ENCODE results near the gene RABGAP1. TPM values are rescaled to one million over a fixed set of nuclear protein-coding genes. Genes with fewer than 3 reads are reported as not detected.
"Not testable (repeated sequence)": the region's sequence is repeated elsewhere in the genome, so short reads cannot be mapped to it uniquely, and the experiment has no call there.

RABGAP1 gene
- polyA plus RNA-seq (2013, experiment 1 of 2), result 30.4 TPM
- polyA plus RNA-seq (2013, experiment 2 of 2), result 29.1 TPM

DNA sequence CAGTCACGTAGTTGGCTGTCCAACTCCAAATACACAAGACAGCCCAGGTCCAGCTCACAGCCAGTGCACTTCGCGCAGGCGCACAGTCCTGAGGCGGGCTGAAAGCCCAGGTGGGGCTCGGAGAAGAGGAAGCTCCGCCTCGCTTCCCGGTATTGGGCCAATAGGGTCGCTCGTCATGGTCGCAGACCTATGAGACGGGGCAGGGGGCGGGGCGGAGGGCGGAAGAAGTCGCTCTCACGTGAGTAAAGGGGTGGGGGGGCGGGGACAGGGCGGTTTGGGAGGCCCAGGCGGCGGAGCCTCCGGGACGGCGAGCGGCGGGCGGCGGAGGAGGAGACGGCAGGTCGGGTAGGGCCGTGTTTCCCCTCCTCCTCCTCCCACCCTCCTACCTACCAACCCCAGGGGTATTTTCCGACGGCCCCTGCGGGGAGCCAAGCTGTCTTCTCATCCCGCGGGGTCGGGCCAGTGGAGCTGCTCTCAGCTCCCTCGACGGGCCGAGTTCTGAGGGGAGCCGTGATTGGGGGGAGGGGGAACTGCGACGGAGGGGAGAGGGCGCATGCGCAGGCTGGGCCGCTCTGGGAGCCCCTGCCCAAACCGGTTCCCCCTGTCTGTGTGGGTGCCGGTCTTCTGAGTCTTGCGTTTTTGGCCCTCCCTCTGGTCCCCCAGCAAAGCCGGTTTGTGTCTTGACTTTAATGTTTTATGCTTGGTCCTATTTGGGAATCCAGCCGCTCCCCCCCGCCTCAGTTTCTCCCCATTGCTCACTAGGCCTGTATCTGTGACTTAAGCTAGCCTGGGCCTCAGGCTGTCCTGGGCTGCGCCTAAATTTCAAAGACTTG, at the start of gene RABGAP1:
RABGAP1 (plus strand) TSS at position 272 of the 833 bp plus-strand sequence. CDS start 16,040 bp downstream, outside the sequence.
- H3K9me3 ChIP-seq (ENCODE audit: control insufficient read depth, low read length), result no peaks in the 10 kb centered on the region
- 0 to 1% methylated on average over 9 to 15 of the region's 54 CpGs for WGBS, 2 experiments (ENCODE audit: insufficient coverage in 2 of 2)

DNA sequence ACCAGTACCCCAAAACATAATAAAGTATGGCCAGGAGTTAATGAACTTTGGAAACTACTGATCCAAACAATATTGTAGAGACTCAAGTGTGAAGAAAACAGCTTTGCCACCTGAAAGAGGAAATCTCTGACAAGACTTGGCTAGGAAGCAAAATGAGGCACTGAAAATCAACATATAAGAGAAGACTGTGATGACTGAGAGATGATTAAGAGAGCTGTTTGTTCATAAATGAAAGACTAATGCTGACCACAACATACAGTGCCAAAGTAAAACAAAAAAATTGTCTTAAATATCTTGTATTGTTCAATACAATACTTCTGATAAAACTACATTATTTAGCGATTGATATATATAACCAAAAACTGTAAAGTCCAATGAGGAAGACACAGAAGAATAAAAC, 42.9 kb upstream of the RABGAP1 start:
- Histone ChIP-seq H3K4me3 (ENCODE audit: extremely low read depth, insufficient read depth, low read length, poor library complexity, severe bottlenecking) (no peak overlapping the region), H3K36me3 (ENCODE audit: control insufficient read depth, insufficient read depth, low read length) (peaks cover 51% of the 10 kb centered on the region), H3K27ac (ENCODE audit: low read depth, low read length, severe bottlenecking) (no peak overlapping the region), H3K9me3 (ENCODE audit: control insufficient read depth, low read length) (no peaks in the 10 kb centered on the region), H3K4me1 (ENCODE audit: control insufficient read depth, insufficient read depth, low read length, poor library complexity, severe bottlenecking) (peaks cover 1% of the 10 kb centered on the region)
- no CpG with 5 or more reads among the region's 1 CpG for WGBS, 2 experiments (ENCODE audit: insufficient coverage in 2 of 2)

More for the DNA sequence above, at the start of gene RABGAP1:
- Histone ChIP-seq H3K27ac (ENCODE audit: low read depth, low read length, severe bottlenecking) (peak within 1 kb of the TSS; percentile 92), H3K4me1 (ENCODE audit: control insufficient read depth, insufficient read depth, low read length, poor library complexity, severe bottlenecking) (peaks cover 6% of the 10 kb centered on the region), H3K36me3 (ENCODE audit: control insufficient read depth, insufficient read depth, low read length) (peaks cover 30% of the 10 kb centered on the region), H3K4me3 (ENCODE audit: extremely low read depth, insufficient read depth, low read length, poor library complexity, severe bottlenecking) (peak within 1 kb of the TSS; percentile 81)

DNA sequence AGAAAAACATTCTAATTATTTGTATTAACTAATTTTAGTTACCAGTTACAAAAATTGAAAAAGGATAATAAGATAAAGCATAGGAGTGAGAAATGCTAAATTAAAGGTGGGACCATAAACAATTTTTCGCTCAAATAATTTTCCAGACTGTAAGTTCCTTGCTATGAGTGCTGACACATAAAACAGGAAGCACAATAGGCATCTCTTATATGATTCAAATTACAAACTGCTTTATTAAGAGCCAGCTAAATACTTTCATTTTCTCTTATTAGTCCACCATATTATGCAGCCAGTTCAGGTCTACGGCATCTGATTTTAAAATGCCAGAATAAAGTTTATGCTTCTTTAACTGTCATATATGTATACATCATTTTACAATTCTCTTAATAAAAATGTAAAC, 40.0 kb upstream of the RABGAP1 start:
- Histone ChIP-seq H3K9me3 (ENCODE audit: control insufficient read depth, low read length) (no peaks in the 10 kb centered on the region), H3K27ac (ENCODE audit: low read depth, low read length, severe bottlenecking) (no peak overlapping the region), H3K36me3 (ENCODE audit: control insufficient read depth, insufficient read depth, low read length) (peaks cover 25% of the 10 kb centered on the region), H3K4me3 (ENCODE audit: extremely low read depth, insufficient read depth, low read length, poor library complexity, severe bottlenecking) (no peak overlapping the region), H3K4me1 (ENCODE audit: control insufficient read depth, insufficient read depth, low read length, poor library complexity, severe bottlenecking) (peaks cover 3% of the 10 kb centered on the region)
- whole genome bisulfite sequencing, 2 experiments (ENCODE audit: insufficient coverage in 2 of 2), result 100% methylated on average over 1 of the region's 2 CpGs

DNA sequence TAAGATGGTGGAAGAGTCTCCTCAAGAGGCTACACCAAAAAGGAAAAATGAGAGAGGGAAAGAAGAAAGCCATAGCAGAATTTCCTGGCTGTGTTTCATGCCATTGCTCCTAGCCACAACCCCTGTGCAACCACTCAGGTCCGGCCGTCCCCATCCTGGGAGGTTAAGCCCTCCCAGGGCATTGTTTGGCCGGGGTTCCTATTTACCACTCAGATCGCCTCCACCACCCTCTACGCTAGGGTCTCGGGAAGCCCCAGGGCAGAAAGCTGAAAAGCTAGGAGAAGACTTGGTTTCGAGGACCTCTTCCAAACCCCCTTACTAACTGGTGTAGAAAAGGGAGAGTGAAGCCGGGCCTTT, 36.4 kb upstream of the RABGAP1 start:
- Histone ChIP-seq H3K9me3 (ENCODE audit: control insufficient read depth, low read length) (no peaks in the 10 kb centered on the region), H3K27ac (ENCODE audit: low read depth, low read length, severe bottlenecking) (peak overlapping the region; percentile 89), H3K4me1 (ENCODE audit: control insufficient read depth, insufficient read depth, low read length, poor library complexity, severe bottlenecking) (peaks cover 3% of the 10 kb centered on the region), H3K4me3 (ENCODE audit: extremely low read depth, insufficient read depth, low read length, poor library complexity, severe bottlenecking) (peak overlapping the region; percentile 75), H3K36me3 (ENCODE audit: control insufficient read depth, insufficient read depth, low read length) (peaks cover 4% of the 10 kb centered on the region)
- 0% methylated on average over 3 of the region's 8 CpGs for WGBS, 2 experiments (ENCODE audit: insufficient coverage in 2 of 2)

DNA sequence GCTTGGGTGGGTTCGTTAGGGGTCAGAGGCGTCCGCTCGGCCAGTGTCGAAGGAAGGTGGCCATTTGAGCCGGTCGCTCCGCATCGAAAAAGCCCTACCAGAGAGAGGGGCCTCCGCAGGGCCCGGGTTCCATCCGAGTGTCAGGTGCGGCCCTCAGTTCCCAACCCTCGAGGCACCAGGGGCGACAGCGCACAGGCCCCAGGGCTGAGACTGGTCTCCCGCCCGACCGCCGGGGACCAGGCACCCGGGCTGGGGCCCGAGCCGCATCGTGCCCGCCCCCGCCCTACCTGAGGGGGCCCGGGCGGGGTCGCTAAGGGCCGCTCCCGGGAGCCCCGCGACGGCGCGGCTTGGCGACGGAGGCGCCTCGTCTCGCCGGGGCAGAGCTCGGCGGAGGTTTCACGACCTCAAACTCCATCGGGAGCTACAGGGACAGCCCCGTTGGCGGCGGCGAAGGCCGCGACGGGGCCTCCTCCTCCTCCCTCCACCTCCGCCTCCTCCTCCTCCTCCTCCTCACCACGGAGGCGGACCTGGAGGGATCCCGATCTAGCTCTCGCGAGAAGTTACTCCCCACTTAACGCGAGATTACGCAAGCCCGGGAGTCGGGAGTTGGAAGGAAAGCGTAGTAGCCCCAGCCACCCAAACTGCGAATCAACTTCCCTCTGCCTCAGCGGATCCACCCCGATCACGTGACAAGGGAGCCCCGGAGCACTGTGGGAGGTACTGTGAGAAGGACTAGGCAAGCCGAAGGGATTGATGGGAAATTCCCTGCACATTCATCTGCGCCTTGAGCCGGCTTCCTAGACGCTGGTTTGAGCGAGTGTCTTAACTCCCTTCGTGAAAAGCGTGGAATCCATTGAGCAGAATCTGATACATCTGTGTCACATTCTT, 35.8 kb upstream of the RABGAP1 start, which contains the start of gene RC3H2:
RC3H2 (minus strand) TSS at position 537 of the 888 bp plus-strand sequence. CDS start 7,850 bp downstream, outside the sequence.
- peak within 1 kb of the TSS; percentile 89 for H3K27ac ChIP-seq (ENCODE audit: low read depth, low read length, severe bottlenecking)
- WGBS, 2 experiments (ENCODE audit: insufficient coverage in 2 of 2), result 0% methylated on average over 64 to 65 of the region's 77 CpGs
- peak within 1 kb of the TSS; percentile 75 for H3K4me3 ChIP-seq (ENCODE audit: extremely low read depth, insufficient read depth, low read length, poor library complexity, severe bottlenecking)

DNA sequence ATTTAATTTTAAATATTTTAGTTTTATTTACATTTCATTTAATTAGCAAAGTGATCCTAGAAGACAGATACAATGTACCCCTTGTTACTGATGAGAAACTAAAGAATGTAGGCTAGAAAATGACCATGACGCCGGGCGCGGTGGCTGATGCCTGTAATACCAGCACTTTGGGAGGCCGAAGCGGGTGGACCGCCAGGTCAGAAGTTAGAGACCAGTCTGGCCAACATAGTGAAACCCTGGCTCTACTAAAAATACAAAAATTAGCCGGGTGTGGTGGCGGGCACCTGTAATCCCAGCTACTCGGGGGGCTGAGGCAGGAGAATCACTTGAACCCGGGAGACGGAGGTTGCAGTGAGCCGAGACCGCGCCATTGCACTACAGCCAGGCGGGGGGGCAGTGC, 34.7 kb upstream of the RABGAP1 start:
- not testable (repeated sequence) for H3K27ac ChIP-seq (ENCODE audit: low read depth, low read length, severe bottlenecking); H3K9me3 ChIP-seq (ENCODE audit: control insufficient read depth, low read length); H3K4me1 ChIP-seq (ENCODE audit: control insufficient read depth, insufficient read depth, low read length, poor library complexity, severe bottlenecking)
- H3K4me3 ChIP-seq (ENCODE audit: extremely low read depth, insufficient read depth, low read length, poor library complexity, severe bottlenecking), result peak overlapping the region; percentile 18
- WGBS, 2 experiments (ENCODE audit: insufficient coverage in 2 of 2), result 96 to 99% methylated on average over 10 to 16 of the region's 16 CpGs
- H3K36me3 ChIP-seq (ENCODE audit: control insufficient read depth, insufficient read depth, low read length), result peaks cover 15% of the 10 kb centered on the region

More for the DNA sequence above, 35.8 kb upstream of the RABGAP1 start, which contains the start of gene RC3H2:
- H3K4me1 ChIP-seq (ENCODE audit: control insufficient read depth, insufficient read depth, low read length, poor library complexity, severe bottlenecking), result peaks cover 3% of the 10 kb centered on the region
- no peaks in the 10 kb centered on the region for H3K9me3 ChIP-seq (ENCODE audit: control insufficient read depth, low read length)
- peaks cover 6% of the 10 kb centered on the region for H3K36me3 ChIP-seq (ENCODE audit: control insufficient read depth, insufficient read depth, low read length)

DNA sequence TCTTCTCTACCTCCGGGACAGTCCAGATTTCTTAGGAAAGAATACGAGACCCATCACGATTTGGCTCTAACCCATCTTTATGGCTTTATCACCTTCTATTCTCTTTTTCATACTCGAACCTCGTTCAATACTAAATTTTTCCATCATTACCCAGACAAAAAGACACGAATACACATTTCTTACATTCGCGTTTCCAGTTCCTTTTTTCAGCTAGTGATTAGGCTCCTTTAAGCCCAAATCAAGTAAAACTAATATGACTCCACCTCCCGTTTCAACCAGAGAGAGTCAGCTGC, 28.2 kb upstream of the RABGAP1 start:
- Histone ChIP-seq H3K4me3 (ENCODE audit: extremely low read depth, insufficient read depth, low read length, poor library complexity, severe bottlenecking) (peak overlapping the region; percentile 81), H3K9me3 (ENCODE audit: control insufficient read depth, low read length) (no peaks in the 10 kb centered on the region), H3K36me3 (ENCODE audit: control insufficient read depth, insufficient read depth, low read length) (peaks cover 17% of the 10 kb centered on the region), H3K27ac (ENCODE audit: low read depth, low read length, severe bottlenecking) (peak overlapping the region; percentile 83), H3K4me1 (ENCODE audit: control insufficient read depth, insufficient read depth, low read length, poor library complexity, severe bottlenecking) (peaks cover 7% of the 10 kb centered on the region)
- 4 to 6% methylated on average over 9 of the region's 9 CpGs for WGBS, 2 experiments (ENCODE audit: insufficient coverage in 2 of 2)

DNA sequence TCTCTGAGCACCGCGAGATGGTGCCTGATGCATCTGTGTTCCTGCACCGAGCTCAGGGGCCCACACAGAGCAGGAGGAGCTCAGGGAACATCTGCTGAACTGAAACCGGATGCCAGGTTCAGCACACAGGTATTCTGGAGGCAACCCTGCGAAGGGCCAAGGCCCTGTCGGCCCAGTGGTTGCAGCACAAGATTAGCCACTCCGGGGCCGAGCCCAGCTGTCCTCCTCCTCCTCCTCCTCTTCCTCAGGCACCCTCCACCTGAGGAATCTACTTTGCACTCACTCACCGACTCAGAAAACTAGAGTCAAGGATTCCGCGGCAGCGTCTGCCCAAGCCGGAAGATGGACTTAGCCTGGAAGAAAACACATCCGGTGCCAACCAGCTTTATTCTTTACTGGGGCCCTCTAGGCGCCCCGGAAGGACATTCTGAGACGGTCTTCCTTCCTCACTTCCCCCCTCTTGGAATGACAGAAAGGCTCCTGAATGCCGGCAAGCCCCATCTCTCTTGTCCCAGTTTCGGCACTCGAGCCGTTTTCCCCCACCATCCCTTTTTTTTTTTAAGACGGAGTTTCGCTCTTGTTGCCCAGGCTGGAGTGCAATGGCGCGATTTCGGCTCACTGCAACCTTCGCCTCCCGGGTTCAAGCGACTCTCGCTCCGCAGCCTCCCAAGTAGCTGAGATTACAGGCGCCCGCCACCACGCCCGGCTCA, 27.7 kb upstream of the RABGAP1 start, which contains the start of gene ZBTB6:
ZBTB6 (minus strand) TSS at position 360 of the 710 bp plus-strand sequence. CDS start 1,251 bp downstream, outside the sequence.
- WGBS, 2 experiments (ENCODE audit: insufficient coverage in 2 of 2), result 0 to 2% methylated on average over 31 to 35 of the region's 35 CpGs

DNA sequence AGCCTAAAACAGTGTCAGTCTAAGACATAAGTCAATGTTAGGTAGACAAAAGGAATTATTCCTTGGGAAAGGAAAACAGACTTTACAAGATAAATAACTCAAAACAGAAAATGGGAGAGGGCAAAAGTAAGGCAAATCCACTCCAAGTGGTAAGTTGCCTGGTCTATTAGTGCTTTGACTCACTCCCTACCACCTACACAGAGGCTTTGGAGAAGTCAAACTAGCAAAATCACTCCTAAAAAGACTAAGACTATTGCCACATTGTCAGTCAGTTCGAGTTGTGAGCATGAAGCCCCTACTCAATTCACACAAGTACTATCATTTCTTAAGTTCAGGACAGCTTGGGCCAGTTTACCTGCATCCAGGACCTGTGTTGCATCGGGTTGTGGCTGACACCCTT, 22.5 kb upstream of the RABGAP1 start:
- H3K9me3 ChIP-seq (ENCODE audit: control insufficient read depth, low read length), result no peaks in the 10 kb centered on the region
- 73 to 82% methylated on average over 2 of the region's 2 CpGs for WGBS, 2 experiments (ENCODE audit: insufficient coverage in 2 of 2)
- no peak overlapping the region for H3K4me3 ChIP-seq (ENCODE audit: extremely low read depth, insufficient read depth, low read length, poor library complexity, severe bottlenecking)
- no peak overlapping the region for H3K27ac ChIP-seq (ENCODE audit: low read depth, low read length, severe bottlenecking)
- no peaks in the 10 kb centered on the region for H3K4me1 ChIP-seq (ENCODE audit: control insufficient read depth, insufficient read depth, low read length, poor library complexity, severe bottlenecking)
- H3K36me3 ChIP-seq (ENCODE audit: control insufficient read depth, insufficient read depth, low read length), result peaks cover 18% of the 10 kb centered on the region

More for the DNA sequence above, 27.7 kb upstream of the RABGAP1 start, which contains the start of gene ZBTB6:
- peaks cover 19% of the 10 kb centered on the region for H3K36me3 ChIP-seq (ENCODE audit: control insufficient read depth, insufficient read depth, low read length)
- no peaks in the 10 kb centered on the region for H3K9me3 ChIP-seq (ENCODE audit: control insufficient read depth, low read length)
- peak within 1 kb of the TSS; percentile 81 for H3K4me3 ChIP-seq (ENCODE audit: extremely low read depth, insufficient read depth, low read length, poor library complexity, severe bottlenecking)
- peak within 1 kb of the TSS; percentile 83 for H3K27ac ChIP-seq (ENCODE audit: low read depth, low read length, severe bottlenecking)
- H3K4me1 ChIP-seq (ENCODE audit: control insufficient read depth, insufficient read depth, low read length, poor library complexity, severe bottlenecking), result peaks cover 7% of the 10 kb centered on the region

DNA sequence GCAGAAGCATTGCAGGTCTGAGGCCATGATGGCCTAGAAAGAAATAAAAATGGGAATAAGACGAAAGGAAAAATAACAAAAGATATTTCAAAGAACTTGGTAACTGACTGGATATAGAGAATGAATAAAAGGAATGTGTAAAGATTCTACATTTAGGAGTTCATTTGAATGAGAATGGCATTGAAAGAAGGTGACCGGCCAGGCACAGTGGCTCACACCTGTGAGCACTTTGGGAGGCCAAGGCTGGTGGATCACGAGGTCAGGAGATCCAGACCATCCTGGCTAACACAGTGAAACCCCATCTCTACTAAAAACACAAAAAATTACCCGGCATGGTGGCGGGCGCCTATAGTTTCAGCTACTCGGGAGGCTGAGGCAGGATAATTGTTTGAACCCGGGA, 18.1 kb upstream of the RABGAP1 start:
- H3K4me1 ChIP-seq (ENCODE audit: control insufficient read depth, insufficient read depth, low read length, poor library complexity, severe bottlenecking), result no peaks in the 10 kb centered on the region
- WGBS, 2 experiments (ENCODE audit: insufficient coverage in 2 of 2), result 93 to 100% methylated on average over 2 to 8 of the region's 8 CpGs
- H3K4me3 ChIP-seq (ENCODE audit: extremely low read depth, insufficient read depth, low read length, poor library complexity, severe bottlenecking), result no peak overlapping the region
- no peaks in the 10 kb centered on the region for H3K9me3 ChIP-seq (ENCODE audit: control insufficient read depth, low read length)
- H3K36me3 ChIP-seq (ENCODE audit: control insufficient read depth, insufficient read depth, low read length), result peaks cover 21% of the 10 kb centered on the region
- H3K27ac ChIP-seq (ENCODE audit: low read depth, low read length, severe bottlenecking), result no peak overlapping the region

Data from mesodermal cell (in vitro differentiated cells).